B cell (primary cell): ENCODE measurements around the gene SPATA20.

Source experiments
- CTCF ChIP-seq: fragments of 200-600 bp; IDR thresholded peaks from one replicate; pipeline ENCODE4 v1.8.0; 2022; ENCODE audit warnings: antibody characterized with exemption, mild to moderate bottlenecking
- EZH2 ChIP-seq: IDR thresholded peaks from 2 replicates; pipeline ENCODE4 v1.6.1; 2012; ENCODE audit warnings: borderline replicate concordance, low read depth, mild to moderate bottlenecking, moderate library complexity, low read length; ENCODE audit not compliant: insufficient read depth, poor library complexity, severe bottlenecking

DNA sequence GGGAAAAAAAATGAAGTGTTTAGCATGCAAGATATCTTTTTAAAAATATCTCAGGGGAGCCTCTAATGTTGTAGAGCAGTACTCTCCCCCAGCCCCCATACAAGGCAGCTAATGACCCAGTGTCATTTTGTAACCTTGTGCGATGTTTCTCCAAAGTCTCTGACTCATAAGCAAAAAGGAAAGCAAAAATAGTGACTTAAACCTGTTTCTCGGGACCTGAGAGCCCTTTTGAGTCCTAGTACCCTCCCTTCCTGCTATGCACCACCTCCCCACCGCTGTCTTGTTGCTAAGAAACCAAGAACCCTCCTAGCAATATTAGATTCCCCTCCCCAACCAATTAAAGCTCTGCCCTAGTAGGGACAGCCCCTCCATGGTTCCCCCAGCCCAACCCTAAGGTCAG, 35.9 kb upstream of the SPATA20 start:
- no peak for TF ChIP-seq CTCF
- no peak for TF ChIP-seq EZH2
